Upper lobe of right lung (tissue), 1 donor: Measurements from ENCODE around the gene ADH1B. TPM values are rescaled to one million over a fixed set of nuclear protein-coding genes. Genes with fewer than 3 reads are reported as not detected.

Source experiments
- ATAC-seq: fragments of 200-7000 bp; cut with Tn5 transposase; one replicate; pipeline ENCODE4 v1.9.1; 2020; ENCODE audit warnings: mild to moderate bottlenecking, moderate library complexity
- DNase-seq: peaks from one replicate; pipeline ENCODE4 v3.0.0-alpha.2; 2020
- H3K27ac ChIP-seq: fragments of 200-600 bp; one replicate; pipeline ENCODE4 v1.8.0; 2022
- H3K27me3 ChIP-seq: fragments of 200-600 bp; one replicate; pipeline ENCODE4 v1.8.0; 2022; ENCODE audit warnings: mild to moderate bottlenecking
- H3K36me3 ChIP-seq: fragments of 200-600 bp; one replicate; pipeline ENCODE4 v1.8.0; 2022
- H3K4me1 ChIP-seq: fragments of 200-600 bp; one replicate; pipeline ENCODE4 v1.8.0; 2022
- H3K4me3 ChIP-seq: fragments of 200-600 bp; one replicate; pipeline ENCODE4 v1.8.0; 2022; ENCODE audit warnings: mild to moderate bottlenecking
- H3K9me3 ChIP-seq: fragments of 200-600 bp; one replicate; pipeline ENCODE4 v1.8.0; 2022
- intact Hi-C: fragments of 100-400 bp; cut with DNase I; formaldehyde crosslinking; loops from one replicate; pipeline ENCODE4 v1.11.0; 2022
- total RNA-seq: library from RNA; stranded (reverse); fragmentation: NEBNext Ultra II Directional; extraction: Animal tissue kit (Norgen Biotek cat#: 25700); gene quantifications from one replicate; pipeline ENCODE4 v1.2.1, GENCODE V29; 2021
- TF ChIP-seq, protein P1 (sequence below): fragments of 200-600 bp; IDR thresholded peaks from one replicate; pipeline ENCODE4 v1.8.0; 2022; ENCODE audit warnings: antibody characterized with exemption
- donor health status: DM: no; HTN: yes; CAD: no; lungs with severe emphysema.

ADH1B gene
- total RNA-seq, 1 donor from 2014 or later, result 744 TPM

DNA sequence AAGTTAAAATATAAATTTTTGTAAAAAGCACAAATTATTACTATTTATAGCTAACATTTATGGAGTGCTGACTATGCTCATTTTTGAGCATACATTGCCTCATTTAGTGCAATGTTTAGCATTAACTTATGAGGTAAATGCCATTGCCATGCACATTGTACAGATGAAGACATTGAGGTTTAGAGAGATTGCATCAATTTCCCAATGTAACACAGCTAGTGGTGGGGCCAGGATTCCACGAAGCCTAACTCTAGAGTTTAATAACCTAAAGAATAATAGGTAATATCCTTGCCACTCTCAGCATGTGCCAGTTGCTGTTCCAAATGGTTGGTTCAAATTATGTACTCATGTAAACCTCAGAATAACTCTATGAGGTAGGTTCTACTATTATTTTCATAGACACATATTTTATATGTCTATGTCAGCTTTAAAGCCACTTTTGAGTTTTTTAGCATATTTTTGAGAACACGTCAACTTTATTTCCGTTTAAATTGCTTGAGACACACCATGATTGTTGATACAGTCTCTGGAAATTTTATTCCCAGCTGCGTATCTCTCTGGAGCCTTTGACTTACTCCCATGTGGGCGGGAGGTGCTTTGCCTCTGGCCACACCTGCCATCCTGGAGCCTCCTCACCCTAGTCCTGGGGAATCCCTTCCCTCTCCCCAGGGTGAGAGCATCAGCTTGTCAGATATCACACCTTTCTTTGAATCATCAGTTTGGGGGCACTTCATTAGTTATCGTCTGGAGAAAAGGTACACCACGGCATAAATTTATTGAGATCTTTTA lies 19.6 kb downstream of the ADH1B start:
- intact Hi-C loops, result no loop called here
- Histone ChIP-seq H3K4me1 (peaks cover 16% of the 10 kb centered on the region), H3K4me3 (no peak overlapping the region), H3K27ac (peak overlapping the region; percentile 47), H3K9me3 (peaks cover 5% of the 10 kb centered on the region), H3K36me3 (no peaks in the 10 kb centered on the region), H3K27me3 (no peaks in the 10 kb centered on the region)
- TF ChIP-seq, protein P1, sequence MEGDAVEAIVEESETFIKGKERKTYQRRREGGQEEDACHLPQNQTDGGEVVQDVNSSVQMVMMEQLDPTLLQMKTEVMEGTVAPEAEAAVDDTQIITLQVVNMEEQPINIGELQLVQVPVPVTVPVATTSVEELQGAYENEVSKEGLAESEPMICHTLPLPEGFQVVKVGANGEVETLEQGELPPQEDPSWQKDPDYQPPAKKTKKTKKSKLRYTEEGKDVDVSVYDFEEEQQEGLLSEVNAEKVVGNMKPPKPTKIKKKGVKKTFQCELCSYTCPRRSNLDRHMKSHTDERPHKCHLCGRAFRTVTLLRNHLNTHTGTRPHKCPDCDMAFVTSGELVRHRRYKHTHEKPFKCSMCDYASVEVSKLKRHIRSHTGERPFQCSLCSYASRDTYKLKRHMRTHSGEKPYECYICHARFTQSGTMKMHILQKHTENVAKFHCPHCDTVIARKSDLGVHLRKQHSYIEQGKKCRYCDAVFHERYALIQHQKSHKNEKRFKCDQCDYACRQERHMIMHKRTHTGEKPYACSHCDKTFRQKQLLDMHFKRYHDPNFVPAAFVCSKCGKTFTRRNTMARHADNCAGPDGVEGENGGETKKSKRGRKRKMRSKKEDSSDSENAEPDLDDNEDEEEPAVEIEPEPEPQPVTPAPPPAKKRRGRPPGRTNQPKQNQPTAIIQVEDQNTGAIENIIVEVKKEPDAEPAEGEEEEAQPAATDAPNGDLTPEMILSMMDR, result no peak
- DNase-seq, result no peak
- ATAC-seq, result no peak

DNA sequence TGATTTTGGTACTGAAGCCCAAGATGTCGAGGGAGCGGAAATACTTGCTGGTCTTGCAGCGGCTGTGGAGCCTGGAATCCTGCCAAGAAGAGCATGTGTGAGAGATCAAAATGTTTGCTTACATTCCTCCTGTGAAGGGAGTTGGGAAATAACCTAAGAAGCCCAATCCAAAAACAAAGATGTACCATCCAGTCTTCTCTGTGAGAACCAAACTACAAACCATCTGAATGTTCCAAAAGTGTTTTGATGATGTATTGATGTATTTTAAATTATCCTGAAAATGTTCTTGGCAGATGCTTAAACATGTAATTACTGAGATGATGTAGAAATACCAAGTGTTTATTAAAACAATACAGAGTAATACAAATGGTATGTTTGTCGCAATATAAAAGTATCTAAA lies 20.3 kb downstream of the ADH1B start:
- ATAC-seq (peak; percentile 72), DNase-seq (peak; percentile 72)
- H3K36me3 ChIP-seq, result no peaks in the 10 kb centered on the region
- H3K27ac ChIP-seq, result no peak overlapping the region
- intact Hi-C loops, result no loop called here
- peaks cover 16% of the 10 kb centered on the region for H3K4me1 ChIP-seq
- peaks cover 5% of the 10 kb centered on the region for H3K9me3 ChIP-seq
- TF ChIP-seq, protein P1, result no peak
- H3K27me3 ChIP-seq, result no peaks in the 10 kb centered on the region
- H3K4me3 ChIP-seq, result no peak overlapping the region

DNA sequence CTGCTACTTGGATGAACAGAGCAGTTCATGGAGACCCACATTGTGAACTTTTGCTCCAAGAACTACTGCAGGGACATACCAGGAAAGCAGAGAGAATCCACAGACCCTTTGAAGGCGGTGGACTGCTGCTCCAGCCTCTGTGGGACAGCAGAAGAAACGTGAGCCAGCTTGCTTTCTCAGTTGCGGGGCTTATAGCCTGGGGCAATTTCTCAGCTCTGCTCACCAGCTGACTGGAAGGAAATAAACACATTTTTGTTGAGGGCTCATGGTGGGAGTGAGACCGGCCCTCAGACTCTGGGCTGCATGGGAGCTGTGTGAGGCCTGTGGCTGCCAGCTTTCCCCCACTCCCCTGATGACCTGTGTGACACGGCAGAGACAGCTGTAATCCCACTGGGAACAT lies 27.8 kb downstream of the ADH1B start:
- H3K27ac ChIP-seq, result no peak overlapping the region
- no peaks in the 10 kb centered on the region for H3K4me1 ChIP-seq
- H3K9me3 ChIP-seq, result peaks cover 5% of the 10 kb centered on the region
- TF ChIP-seq, protein P1, result no peak
- intact Hi-C loops, result no loop called here
- H3K4me3 ChIP-seq, result no peak overlapping the region
- no peaks in the 10 kb centered on the region for H3K36me3 ChIP-seq
- H3K27me3 ChIP-seq, result no peaks in the 10 kb centered on the region
- DNase-seq, result no peak
- no peak for ATAC-seq

DNA sequence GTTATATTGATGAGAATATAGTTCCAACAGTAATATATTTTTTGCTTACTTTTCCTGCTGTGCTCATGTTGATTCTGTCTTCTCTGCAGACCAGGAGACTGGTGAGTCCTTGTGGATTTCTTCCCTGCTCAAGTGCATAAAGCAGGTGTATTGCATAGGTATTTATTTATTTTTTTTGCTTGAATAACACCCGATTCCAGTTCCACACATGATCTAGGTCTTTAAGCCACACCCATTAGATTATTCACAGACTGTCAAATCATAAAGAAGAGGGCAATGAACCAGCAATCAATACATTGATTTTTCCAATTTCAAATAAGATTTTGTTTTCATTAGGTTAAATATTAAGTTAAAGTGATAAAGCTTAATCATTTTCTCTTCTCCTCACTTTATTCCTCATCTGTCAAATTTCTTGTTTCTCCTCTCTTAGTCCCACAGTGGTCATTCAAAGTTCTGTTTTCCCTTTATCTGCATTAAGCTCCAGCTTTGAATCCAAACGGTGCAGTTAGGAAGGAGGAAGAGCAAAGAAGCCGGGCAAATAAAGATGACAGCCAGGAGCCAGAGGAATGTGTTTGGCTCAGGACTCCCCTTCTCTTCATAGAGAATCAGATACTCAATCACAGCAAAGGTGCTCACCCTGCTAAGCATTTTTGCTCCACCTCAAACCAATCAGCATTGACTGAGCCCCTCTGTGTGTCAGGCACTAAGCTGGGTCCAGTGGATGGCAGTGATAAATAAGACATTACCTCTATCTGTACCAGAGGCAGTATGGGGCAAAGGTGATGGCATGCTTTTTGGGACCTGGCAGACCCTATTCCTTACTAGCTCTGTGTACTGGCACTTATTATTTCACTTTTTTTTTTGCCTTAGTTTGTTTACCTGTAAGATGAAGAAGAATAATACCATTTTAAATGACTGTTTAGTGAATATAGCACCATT lies 30.1 kb downstream of the ADH1B start, which contains the start of gene ADH1A:
TSS of gene ADH1A (minus strand) at position 138 of the 939 bp plus-strand sequence. CDS start at position 67, 71 bp downstream.
- intact Hi-C loops, result no loop called here
- TF ChIP-seq, protein P1, result no peak
- ATAC-seq, result no peak

DNA sequence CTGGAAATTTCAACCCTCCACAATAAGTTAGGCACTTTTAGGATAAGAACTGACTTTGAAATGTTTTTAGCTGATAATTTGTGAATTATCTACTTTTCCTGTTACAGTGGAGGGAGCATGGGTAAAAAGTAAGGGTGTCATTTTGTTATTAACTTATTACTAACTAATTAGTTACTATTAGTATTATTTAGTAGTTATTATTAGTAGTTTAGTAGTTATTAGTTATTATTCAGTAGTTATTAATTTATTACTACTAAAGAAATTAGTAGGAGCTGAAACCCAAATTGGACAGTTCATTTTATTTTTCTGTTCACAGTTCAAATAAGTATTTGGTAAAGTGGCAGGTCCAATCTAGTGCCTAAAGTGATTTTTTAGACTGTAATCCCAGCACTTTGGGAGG lies 35.8 kb downstream of the ADH1B start:
- Histone ChIP-seq H3K27ac (no peak overlapping the region), H3K27me3 (no peaks in the 10 kb centered on the region), H3K36me3 (no peaks in the 10 kb centered on the region), H3K4me3 (no peak overlapping the region), H3K4me1 (no peaks in the 10 kb centered on the region), H3K9me3 (no peaks in the 10 kb centered on the region)
- intact Hi-C loops, result no loop called here
- no peak for DNase-seq
- ATAC-seq, result no peak
- TF ChIP-seq, protein P1, result no peak

More for the DNA sequence above, 30.1 kb downstream of the ADH1B start, which contains the start of gene ADH1A:
- Histone ChIP-seq H3K27ac (no peak within 1 kb of the TSS), H3K4me1 (no peaks in the 10 kb centered on the region), H3K4me3 (no peak within 1 kb of the TSS), H3K9me3 (no peaks in the 10 kb centered on the region), H3K27me3 (no peaks in the 10 kb centered on the region), H3K36me3 (no peaks in the 10 kb centered on the region)
- no peak for DNase-seq
